Stimulated activated CD8-positive, alpha-beta memory T cell treated with anti-CD3 and anti-CD28 coated beads, Interleukin-12 subunit alpha, Interleukin-12 subunit beta, amount 100 ng/mL, for 4 hours (primary cell): ENCODE data around the gene EID2B.
A peak's percentile ranks its signal among the peaks of the same experiment; 100 is the strongest.

ENCODE experiments used
- DNase-seq: peaks from one replicate; pipeline ENCODE4 v3.0.0-alpha.2; 2020; ENCODE audit warnings: low read depth

EID2B gene

DNA sequence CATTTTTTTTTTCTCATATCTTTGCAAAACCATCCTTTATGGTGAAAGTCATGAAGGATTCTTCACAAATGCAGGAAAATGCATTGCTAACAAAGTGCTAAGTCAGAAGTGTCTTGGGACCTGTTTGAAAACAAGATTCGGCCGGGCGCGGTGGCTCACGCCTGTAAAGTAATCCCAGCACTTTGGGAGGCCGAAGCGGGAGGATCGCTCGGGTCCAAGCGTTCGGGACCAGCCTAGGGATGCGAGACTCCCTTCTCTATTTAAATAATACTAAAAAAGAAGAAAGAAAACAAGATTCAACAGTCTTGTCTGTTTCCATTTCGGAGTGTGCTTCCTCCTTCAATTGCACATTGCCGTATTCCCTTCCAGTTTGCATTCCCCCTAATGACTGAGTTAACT is 819 bp downstream of the EID2B start:
- no peak for DNase-seq

DNA sequence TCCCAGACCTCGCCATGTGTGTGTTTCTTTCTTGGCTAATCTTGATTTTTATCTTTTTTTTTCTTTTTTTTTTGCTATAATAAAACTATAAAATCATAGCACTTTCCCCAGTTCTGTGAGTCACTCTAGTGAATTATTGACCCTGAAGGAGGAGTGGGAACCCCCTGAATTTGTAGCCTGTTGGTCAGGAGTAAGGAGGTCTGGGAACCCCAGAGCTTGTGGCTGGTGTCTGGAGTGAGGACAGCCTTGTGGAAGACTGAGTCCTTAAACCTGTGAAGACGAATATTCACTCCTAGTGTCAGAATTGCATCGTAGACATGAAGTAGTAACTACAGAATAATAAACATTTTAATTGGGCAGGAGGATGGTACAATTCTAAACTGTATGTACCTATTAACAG is 7.4 kb downstream of the EID2B start:
- no peak for DNase-seq

DNA sequence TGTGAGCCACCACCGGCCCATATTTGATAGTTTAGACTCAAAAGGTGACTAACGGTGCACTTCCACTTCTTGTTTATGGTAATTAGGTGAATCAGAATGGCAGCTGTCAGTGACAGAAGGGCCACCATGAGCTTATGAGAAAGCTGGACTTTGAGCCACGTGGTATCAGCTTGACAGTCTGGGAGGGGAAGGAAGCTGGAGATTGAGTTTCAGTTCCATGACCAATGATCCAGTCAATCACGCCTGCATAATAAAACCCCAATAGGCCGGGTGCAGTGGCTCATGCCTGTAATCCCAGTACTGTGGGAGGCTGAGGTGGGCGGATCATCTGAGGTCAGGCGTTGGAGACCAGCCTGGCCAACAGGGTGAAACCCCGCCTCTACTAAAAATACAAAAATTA is 8.2 kb downstream of the EID2B start:
- DNase-seq = no peak

DNA sequence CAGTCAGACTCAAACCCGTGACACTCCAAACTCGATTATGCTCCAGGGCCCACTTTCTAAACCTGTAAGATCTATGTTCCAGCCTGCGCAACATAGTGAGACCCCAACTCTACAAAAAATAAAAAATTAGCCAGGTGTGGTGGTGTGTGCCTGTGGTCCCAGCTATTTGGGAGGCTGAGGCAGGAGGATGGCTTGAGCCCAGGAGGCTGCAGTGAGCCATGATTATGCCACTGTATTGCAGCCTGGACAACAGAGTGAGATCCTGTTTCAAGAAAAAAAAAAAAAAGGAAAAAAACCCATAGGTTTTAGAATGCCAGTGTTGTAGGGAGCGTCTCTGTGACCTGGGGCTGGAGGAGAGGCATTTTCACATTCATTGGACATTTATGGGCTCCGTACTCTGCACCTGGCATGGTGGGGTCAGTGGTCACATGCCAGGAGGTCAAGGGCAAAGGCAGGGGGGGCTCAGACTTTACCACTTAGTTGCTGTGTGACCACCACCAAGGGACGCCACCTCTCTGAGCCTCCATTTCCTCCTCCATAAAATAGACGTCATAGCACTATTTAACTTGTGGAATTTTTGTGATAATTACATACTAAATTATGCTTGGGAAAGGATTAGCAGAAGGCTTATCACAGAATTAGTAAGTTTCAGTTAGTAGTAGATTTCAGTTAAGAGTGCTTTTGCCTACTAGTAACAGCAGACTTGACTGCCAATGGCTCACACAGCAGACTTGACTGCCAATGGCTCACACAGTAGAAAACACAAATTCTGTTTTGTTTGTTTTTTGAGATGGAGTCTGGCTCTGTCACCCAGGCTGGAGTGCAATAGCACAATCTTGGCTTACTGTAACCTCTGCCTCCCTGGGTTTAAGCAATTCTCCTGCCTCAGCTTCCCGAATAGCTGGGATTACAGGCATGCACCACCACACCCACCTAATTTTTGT is 11.8 kb downstream of the EID2B start:
- DNase-seq = no peak

DNA sequence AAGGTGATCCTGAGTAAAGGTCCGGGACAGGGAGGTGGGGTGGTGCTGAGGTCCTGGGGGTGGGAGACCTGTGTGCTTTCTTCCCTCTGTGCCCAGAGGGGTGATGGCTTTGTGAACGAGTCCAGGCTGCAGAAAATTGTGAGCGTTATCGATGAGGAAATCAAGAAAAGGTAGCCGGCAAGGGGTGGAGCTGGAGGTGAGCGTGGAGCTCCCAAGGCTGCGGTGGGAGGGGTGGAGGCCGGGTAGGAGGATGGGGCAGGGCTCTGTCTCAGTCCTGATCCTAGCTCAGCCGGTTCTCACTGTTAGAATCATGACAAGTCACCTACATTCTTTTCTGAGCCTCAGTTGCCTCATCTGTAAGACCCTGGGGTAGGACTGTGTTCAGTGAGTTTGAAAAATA is 13.7 kb downstream of the EID2B start:
- DNase-seq = no peak

DNA sequence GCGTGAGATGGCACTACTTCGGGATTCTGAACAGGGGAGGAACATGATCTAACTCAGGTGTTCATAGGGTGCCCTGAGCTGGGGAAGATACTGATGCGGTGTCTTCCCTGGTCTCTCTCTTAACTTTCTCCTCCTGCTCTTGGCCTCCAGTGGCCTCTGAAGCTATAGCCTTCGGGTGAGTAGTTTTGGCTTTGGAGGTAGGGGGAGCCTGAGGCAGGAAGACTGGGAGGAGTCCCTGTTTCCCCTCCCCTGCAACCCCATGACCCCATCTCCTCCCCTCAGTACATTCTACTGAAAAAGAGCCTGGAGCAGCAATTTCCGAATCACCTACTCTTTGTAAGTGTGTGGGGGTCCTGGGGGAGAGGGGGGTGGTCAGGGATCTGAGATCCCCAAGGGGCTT is 14.2 kb downstream of the EID2B start:
- DNase-seq = no peak

DNA sequence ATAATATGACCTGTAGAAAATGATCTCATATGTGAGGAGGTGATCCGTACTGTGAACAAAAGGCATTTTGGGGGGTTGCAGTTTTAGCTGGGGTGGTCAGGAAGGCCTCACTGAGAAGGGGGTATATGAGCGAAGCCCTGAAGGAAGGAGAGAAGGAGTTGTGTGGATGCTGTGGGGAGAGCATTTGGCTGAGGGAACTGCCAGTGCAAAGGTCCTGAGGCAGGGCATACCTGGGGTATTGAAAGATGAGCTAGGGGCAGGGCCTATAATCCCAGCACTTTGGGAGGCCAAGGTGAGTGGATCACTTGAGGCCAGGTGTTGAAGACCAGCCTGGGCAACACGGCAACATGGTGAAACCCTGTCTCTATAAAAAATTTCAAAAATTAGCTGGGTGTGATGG is 15.2 kb downstream of the EID2B start:
- no peak for DNase-seq

DNA sequence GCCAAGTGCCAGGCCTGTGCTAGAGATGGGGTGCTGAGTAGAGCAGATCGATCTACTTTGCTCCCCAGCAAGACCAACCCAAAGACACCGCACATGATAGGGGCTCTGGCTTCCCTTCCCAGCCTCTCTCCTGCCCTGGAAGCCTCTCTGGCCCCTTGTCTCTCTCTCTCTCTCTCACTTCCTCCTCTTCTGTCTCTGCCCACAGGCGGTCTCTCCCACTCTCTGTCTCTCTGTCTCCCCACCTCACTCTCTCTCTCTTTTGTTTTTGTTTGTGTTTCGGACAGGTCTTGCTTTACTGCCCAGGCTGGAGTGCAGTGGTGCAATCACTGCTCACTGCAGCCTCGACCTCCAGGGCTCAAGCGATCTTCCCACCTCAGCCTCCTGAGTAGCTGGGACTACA is 16.4 kb downstream of the EID2B start:
- DNase-seq = no peak

DNA sequence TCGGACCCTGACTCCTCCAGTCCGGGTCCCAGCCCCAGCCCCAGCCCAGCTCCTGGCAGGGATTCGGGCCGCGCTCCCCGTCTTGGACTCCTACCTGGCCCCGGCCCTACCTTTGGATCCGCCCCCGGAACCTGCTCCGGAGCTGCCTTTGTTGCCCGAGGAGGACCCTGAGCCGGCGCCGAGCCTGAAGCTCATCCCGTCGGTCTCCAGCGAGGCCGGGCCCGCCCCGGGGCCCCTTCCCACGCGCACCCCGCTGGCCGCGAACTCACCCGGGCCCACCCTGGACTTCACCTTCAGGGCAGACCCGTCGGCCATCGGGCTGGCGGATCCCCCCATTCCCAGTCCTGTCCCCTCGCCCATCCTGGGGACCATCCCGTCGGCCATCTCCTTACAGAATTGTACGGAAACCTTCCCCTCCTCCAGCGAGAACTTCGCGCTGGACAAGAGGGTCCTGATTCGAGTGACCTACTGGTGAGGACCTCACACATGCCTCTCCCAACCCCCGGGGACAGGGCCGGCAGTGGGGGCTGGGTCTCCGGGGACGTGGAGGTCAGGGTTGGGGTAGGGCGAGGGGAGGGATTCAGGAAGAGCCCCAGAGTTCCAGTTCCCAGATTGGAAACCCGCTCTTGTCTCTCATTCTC is 17.0 kb downstream of the EID2B start:
- no peak for DNase-seq

DNA sequence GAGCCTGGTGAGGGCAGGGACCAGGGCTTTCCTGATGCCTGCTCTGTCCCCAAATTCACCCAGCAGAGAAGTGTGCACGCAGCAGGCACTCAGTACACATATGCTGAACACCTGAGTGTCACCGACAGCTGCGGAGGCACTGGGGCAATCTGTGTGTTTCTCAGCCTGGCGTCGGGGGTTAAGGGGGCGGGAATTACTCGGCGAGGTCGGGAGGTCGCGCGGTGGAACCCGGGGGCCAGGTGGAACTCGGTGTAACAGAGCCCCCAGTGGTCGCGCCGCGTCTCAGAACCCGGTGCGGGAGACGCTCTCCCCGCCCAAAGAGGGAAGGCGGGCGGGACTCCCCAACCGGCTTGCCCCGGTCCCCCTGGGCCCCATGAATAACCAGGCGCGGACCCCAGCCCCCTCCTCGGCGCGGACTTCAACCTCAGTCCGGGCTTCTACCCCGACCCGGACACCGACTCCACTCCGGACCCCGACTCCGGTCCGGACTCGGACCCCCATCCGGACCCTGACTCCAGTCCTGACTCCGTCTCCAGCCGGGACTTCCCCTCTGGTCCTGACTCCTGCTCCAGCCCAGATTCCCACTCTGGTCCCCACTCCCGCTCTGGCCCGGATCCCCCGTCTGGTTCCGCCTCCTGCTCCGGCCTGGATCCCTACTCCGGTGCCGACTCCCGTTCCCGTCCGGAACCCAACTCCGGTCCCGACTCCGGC is 17.7 kb downstream of the EID2B start, which contains the start of gene SELENOV:
TSS of gene SELENOV (plus strand) at position 300 of the 711 bp plus-strand sequence. CDS start at position 374, 74 bp downstream.
- DNase-seq = no peak

DNA sequence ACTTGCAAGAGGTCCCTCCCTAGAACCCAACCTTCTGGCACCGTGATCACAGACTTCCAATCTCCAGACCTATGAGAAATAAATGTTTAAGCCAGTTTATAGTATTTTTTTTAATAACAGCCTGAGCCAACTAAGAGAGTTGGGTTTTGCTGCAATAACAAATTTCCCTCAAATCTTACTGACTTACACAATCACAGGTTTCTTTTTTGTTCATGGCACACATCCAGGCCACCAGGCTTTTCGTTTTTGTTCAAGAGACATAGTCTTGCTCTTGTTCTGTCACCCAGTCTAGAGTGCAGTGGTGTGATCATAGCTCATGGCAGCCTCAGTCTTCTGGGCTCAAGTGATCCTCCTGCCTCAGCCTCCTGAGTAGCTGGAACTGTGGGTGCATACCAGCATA is 19.7 kb downstream of the EID2B start:
- DNase-seq = no peak

DNA sequence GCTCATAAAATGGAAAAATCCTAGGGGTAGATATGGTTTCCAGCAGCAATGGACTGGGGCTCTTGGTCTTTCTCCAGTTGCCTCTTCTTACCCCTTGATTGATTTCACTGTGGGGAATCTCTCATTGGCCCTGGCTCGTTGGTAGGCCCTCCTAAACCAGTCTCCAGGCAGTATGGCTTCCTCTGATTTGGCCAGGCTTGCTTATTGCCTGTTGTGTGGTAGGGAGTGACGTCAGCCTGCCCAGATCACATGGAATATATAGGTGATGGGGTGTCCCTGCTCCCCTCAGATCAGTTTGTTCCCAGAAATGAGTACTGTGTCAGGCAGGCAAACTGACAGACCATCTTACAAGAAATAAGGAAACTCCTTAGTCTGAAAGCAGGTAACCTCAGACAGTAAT is 23.4 kb downstream of the EID2B start:
- no peak for DNase-seq

DNA sequence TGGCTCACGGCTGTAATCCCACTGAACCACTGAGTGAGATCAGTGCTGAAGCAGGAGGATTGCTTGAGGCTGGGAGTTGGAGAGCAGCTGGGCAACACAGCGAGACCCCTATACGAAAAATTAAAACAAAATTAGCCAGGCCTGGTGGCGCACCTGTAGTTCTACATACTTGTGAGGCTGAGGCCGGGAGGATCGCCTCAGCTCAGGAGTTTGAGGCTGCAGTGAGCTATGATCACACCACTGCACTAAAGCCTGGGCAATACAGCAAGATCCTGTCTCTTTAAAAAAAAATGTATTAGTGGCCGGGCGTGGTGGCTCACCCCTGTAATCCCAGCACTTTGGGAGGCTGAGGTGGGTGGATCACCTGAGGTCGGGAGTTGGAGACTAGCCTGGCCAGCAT is 24.0 kb downstream of the EID2B start:
- DNase-seq = no peak

DNA sequence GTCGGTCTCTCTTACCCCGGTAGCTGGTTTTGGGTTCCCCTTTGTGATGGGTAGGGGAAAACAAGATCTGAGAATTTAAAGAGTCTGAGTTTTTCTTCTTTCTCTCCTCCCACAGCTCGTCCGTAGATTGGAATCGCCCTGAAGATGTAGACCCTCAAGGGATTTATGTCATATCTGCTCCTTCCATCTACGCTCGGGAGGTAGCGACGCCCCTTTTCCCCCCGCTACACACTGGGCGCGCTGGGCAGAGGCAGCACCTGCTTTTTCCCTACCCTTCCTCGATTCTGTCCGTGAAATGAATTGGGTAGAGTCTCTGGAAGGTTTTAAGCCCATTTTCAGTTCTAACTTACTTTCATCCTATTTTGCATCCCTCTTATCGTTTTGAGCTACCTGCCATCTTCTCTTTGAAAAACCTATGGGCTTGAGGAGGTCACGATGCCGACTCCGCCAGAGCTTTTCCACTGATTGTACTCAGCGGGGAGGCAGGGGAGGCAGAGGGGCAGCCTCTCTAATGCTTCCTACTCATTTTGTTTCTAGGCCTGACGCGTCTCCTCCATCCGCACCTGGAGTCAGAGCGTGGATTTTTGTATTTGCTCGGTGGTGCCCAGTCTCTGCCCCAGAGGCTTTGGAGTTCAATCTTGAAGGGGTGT is 24.8 kb downstream of the EID2B start:
- DNase-seq = no peak

DNA sequence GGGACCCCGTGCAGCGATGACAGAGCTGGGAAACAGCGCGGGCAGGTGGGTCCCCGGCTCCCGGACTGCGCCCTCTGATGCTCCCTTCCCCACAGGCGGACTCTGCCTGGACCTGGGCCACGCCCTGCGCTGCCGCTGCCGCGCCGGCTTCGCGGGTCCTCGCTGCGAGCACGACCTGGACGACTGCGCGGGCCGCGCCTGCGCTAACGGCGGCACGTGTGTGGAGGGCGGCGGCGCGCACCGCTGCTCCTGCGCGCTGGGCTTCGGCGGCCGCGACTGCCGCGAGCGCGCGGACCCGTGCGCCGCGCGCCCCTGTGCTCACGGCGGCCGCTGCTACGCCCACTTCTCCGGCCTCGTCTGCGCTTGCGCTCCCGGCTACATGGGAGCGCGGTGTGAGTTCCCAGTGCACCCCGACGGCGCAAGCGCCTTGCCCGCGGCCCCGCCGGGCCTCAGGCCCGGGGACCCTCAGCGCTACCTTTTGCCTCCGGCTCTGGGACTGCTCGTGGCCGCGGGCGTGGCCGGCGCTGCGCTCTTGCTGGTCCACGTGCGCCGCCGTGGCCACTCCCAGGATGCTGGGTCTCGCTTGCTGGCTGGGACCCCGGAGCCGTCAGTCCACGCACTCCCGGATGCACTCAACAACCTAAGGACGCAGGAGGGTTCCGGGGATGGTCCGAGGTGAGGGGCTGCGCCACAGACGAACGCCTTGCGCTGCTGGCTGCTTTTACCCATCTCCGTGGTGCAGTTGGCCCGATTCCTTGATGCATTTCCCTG is 25.5 kb downstream of the EID2B start:
- peak; percentile 17 for DNase-seq

DNA sequence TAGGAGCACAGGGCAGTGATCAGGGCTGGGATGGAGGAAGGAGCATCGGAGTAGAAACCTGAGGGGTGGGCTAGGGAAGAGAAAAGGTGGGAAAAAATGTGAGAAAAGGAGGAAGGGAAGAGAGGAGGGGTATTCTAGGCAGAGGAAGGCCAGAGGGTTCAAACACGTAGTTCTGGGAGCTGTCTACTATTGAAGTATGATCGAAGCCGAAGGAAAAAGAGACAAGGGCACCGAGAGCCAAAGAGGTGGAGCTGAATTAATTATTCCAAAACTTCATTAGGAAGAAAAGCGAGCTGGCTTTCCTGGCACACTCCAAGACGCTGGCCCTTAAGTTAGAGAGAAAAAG is 26.1 kb downstream of the EID2B start:
- no peak for DNase-seq

DNA sequence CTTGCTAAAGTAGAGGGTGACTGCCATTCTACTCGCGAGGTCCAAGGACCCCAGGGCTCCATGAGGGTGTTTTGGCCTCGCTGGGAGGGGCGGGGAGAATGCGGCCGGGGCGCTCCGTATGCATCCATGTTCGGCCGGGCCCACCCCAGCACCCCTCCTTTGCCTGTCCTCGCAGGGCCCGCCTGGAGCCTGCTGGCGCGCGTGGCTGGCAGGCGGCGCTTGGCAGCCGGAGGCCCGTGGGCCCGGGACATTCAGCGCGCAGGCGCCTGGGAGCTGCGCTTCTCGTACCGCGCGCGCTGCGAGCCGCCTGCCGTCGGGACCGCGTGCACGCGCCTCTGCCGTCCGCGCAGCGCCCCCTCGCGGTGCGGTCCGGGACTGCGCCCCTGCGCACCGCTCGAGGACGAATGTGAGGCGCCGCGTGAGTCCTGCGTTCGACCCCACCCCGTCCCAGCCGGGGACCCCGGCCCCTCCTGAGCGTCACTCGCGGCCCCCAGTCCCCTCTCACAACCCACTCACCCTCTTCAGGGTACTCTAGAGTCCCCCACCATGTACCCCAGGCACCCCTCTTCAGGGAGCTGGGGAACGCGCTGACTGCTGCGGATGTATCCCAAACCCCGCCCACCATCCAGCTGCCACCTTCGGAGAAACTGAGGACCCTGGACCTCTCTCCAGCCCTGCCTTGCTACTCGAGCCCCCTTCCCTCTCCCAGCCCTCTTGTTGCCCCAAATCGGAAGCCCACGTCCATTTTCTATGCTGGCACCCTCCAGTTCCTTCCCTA is 29.8 kb downstream of the EID2B start:
- peak; percentile 64 for DNase-seq

DNA sequence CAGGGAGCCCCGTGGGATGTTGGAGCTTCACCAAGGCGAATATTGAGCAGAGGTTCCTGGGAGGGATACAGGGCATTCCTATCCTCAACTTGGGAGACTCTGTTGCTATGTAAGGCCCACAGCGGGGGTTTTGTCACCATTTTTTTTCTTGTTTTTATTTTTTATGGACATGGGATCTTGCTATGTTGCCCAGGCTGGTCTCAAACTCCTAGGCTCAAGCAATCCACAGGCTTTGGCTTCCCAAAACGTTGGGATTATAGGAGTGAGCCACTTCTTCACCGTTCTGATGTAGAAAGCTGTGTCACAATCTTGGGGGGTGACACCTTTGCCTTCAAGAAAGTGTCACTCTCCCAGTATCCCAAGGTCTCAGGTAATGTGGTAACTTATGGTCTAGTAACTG is 31.3 kb downstream of the EID2B start:
- DNase-seq = no peak

DNA sequence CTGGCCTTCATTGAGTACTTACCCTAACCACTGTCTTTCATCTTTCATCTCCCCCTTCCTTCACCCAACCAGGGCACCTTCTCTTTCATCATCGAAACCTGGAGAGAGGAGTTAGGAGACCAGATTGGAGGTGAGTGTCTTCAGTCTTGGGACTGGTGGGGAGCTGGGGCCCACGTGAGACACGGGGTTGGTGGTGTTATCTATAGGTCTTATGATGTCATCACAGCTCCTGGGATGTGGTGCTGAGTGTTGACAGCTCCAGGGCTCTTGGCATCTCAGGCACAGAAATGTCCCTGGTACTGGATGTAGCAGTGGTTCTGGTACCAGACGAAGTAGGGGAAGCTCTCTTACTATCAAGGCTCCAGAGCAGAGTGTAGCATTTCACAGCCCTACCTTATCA is 32.1 kb downstream of the EID2B start:
- DNase-seq = no peak

DNA sequence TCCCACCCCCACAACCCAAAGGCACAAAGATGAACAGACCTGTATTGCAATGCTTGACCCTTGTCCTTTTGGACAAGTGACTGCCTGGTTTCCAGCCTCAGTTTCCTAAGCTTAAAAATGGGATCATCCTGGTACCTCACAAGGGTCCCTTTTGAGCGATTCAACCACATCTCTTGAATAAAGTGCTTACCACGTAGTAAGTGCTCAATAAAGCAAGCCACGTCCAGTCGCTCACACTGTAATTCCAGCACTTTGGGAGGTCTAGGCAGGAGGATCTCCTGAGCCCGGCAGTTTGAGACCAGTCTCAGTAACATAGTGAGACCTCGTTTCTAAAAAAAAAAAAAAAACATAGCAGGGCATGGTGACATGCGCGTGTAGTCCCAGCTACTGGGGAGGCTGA is 32.7 kb downstream of the EID2B start:
- DNase-seq = no peak
